GM23338 (cell line): ENCODE measurements around the gene TRABD. TPM values are rescaled to one million over a fixed set of nuclear protein-coding genes. Genes with fewer than 3 reads are reported as not detected.
"Not testable (repeated sequence)": the region's sequence is repeated elsewhere in the genome, so short reads cannot be mapped to it uniquely, and the experiment has no call there.

ENCODE experiments used
- ATAC-seq: fragments of 200-7000 bp; cut with Tn5 transposase; 3 replicates; pipeline ENCODE4 v1.9.1; 2020
- DNase-seq: peaks from one replicate; pipeline ENCODE4 v3.0.0-alpha.2; 2015; ENCODE audit warnings: low spot score
- H2AFZ ChIP-seq: fragments of 200-600 bp; sonication (generic); 2 replicates; pipeline ENCODE4 v1.8.0; 2016; ENCODE audit warnings: antibody characterized with exemption, mild to moderate bottlenecking, moderate library complexity
- H3F3A ChIP-seq: fragments of 200-600 bp; sonication (generic); replicated peaks from 2 replicates; pipeline ENCODE4 v1.8.0; 2017; ENCODE audit warnings: antibody characterized with exemption, mixed run types, low read depth
- H3K27ac ChIP-seq: fragments of 200-600 bp; sonication (generic); 2 replicates; pipeline ENCODE4 v1.6.1; 2016; ENCODE audit warnings: low read depth
- H3K27me3 ChIP-seq: fragments of 200-600 bp; sonication (generic); 2 replicates; pipeline ENCODE4 v1.8.0; 2016; ENCODE audit warnings: mild to moderate bottlenecking, mixed run types, moderate library complexity; ENCODE audit not compliant: insufficient read depth
- H3K36me3 ChIP-seq: fragments of 200-600 bp; sonication (generic); 2 replicates; pipeline ENCODE4 v1.8.0; 2016; ENCODE audit warnings: mild to moderate bottlenecking; ENCODE audit not compliant: insufficient read depth
- H3K4me1 ChIP-seq: fragments of 200-600 bp; sonication (generic); 2 replicates; pipeline ENCODE4 v1.8.0; 2016; ENCODE audit warnings: mild to moderate bottlenecking, moderate library complexity; ENCODE audit not compliant: insufficient read depth
- H3K4me2 ChIP-seq: fragments of 200-600 bp; sonication (generic); 2 replicates; pipeline ENCODE4 v1.7.1; 2017; ENCODE audit warnings: mixed run types
- H3K4me3 ChIP-seq: fragments of 200-600 bp; sonication (generic); 2 replicates; pipeline ENCODE4 v1.6.1; 2016; ENCODE audit warnings: mixed run types
- H3K79me2 ChIP-seq: fragments of 200-600 bp; sonication (generic); replicated peaks from 2 replicates; pipeline ENCODE4 v1.8.0; 2017; ENCODE audit warnings: mild to moderate bottlenecking; ENCODE audit not compliant: insufficient read depth
- H3K9me2 ChIP-seq: fragments of 200-600 bp; sonication (generic); 2 replicates; pipeline ENCODE4 v1.8.0; 2017; ENCODE audit not compliant: insufficient read depth
- H4K20me1 ChIP-seq: fragments of 200-600 bp; sonication (generic); replicated peaks from 2 replicates; pipeline ENCODE4 v1.8.0; 2017; ENCODE audit warnings: mild to moderate bottlenecking; ENCODE audit not compliant: insufficient read depth
- H3K27ac Mint-ChIP-seq: 2 replicates; pipeline ENCODE4 v1.8.0; 2020; ENCODE audit warnings: inconsistent platforms, mild to moderate bottlenecking, moderate library complexity, mixed read lengths
- H3K27me3 Mint-ChIP-seq: 3 replicates; pipeline ENCODE4 v1.8.0; 2022; ENCODE audit warnings: low read depth, mild to moderate bottlenecking, moderate library complexity, mixed read lengths, inconsistent platforms; ENCODE audit not compliant: insufficient read depth, poor library complexity
- H3K36me3 Mint-ChIP-seq: 3 replicates; pipeline ENCODE4 v1.8.0; 2021; ENCODE audit warnings: low read depth, mild to moderate bottlenecking, inconsistent platforms, moderate library complexity, mixed read lengths
- H3K4me1 Mint-ChIP-seq: 3 replicates; pipeline ENCODE4 v1.8.0; 2020; ENCODE audit warnings: mild to moderate bottlenecking, inconsistent platforms, mixed read lengths
- H3K4me3 Mint-ChIP-seq: 3 replicates; pipeline ENCODE4 v1.8.0; 2021; ENCODE audit warnings: moderate library complexity, mild to moderate bottlenecking, inconsistent platforms, mixed read lengths
- H3K9me3 Mint-ChIP-seq: 3 replicates; pipeline ENCODE4 v1.8.0; 2020; ENCODE audit warnings: moderate library complexity, mild to moderate bottlenecking, inconsistent platforms, mixed read lengths
- CREB1 ChIP-seq: fragments of 250-450 bp; sonication (Bioruptor Pico); IDR thresholded peaks from 2 replicates; pipeline ENCODE4 v1.5.0; 2020; ENCODE audit warnings: low read depth, mild to moderate bottlenecking, moderate library complexity
- CTCF ChIP-seq, 2 experiments: fragments of 200-600 bp in 1 of 2; sonication (generic) in 1 of 2; conservative IDR thresholded peaks; 2 replicates each; pipeline versions ENCODE4 v1.5.1 to v1.6.1; 2016 to 2017; ENCODE audit warnings: antibody characterized with exemption in 2 of 2, low read depth in 2 of 2, mild to moderate bottlenecking in 2 of 2, moderate library complexity in 1 of 2
- ETS1 ChIP-seq: IDR thresholded peaks from 2 replicates; pipeline ENCODE4 v1.6.1; 2016; ENCODE audit warnings: antibody characterized with exemption
- POLR2AphosphoS5 ChIP-seq: IDR thresholded peaks from 2 replicates; pipeline ENCODE4 v1.6.1; 2016; ENCODE audit warnings: antibody characterized with exemption, low read depth
- STAT1 ChIP-seq: IDR thresholded peaks from one replicate; pipeline ENCODE4 v1.6.1; 2016; ENCODE audit warnings: antibody characterized with exemption; ENCODE audit not compliant: unreplicated experiment
- ZNF114 ChIP-seq: fragments of 250-450 bp; sonication (Bioruptor Pico); IDR thresholded peaks from 2 replicates; pipeline ENCODE4 v1.5.0; 2020; ENCODE audit warnings: mild to moderate bottlenecking, moderate library complexity
- polyA plus RNA-seq: library from polyadenylated mRNA; unstranded; fragments of >200 nt; fragmentation: Nextera tagmentation; extraction: Ambion mirVana; gene quantifications from 2 replicates; pipeline ENCODE4 v1.2.1, GENCODE V29; 2016
- total RNA-seq: library from RNA; depleted of rRNA; stranded (reverse); fragments of >200 nt; shearing (Covaris generic); gene quantifications from 2 replicates; pipeline ENCODE4 v1.2.3, GENCODE V29; 2014

TRABD gene
- total and polyA plus RNA-seq, 2 experiments from 2014 or later = 44.1 to 66.1 TPM

DNA sequence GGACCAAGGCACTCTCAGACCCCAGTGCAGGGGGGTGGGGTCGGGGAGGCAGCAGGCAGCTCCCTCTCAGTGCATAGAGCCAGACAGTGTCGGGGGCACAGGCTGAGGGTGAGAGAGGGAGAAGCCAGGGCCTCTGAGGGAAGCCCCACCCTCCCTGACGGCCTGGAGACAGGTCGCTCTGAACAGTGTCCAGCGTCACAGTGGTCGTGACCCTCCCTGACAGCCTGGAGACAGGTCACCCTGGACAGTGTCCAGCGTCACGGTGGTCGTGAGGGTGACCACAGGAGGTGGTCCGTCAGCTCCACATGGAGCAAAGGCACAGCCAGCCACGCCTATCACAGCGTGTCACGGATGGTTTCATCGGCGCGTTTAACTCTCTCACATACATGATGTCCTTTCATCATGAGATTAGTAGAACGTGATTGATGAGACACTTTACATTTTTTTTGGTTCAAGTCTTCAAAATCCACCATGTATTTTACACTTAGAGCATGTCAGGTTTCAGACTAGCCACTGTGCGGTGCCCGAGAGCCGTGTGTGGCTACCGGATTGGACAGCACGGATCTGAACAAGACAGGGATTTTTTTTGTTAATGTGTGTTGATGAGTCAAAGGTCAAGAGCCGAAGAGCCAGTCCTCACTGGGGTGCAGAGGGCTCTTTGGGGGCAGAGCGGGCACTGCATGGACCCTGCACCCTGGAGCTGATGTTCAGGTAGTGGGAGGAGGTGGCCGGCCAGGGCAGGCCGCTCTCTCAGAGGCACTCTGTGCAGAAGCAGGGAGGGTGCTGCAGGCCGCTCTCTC lies 39.1 kb upstream of the TRABD start:
- no peak overlapping the region for H2AFZ ChIP-seq
- H3K4me3 Mint-ChIP-seq = peak overlapping the region; percentile 46

GRCh38 chr22:50147258-50148165 lies 38.2 kb upstream of the TRABD start:
- H3K27ac Mint-ChIP-seq, H3K27ac ChIP-seq, H3K4me2 ChIP-seq, H3K36me3 Mint-ChIP-seq, H3K36me3 ChIP-seq, H3K9me2 ChIP-seq, H3K79me2 ChIP-seq, H3F3A ChIP-seq, H2AFZ ChIP-seq, ATAC-seq, H3K4me1 Mint-ChIP-seq, H3K4me1 ChIP-seq, H4K20me1 ChIP-seq, DNase-seq, H3K4me3 Mint-ChIP-seq, H3K9me3 Mint-ChIP-seq, H3K4me3 ChIP-seq, H3K27me3 ChIP-seq: not testable (repeated sequence)
- H3K27me3 Mint-ChIP-seq = peaks cover 14% of the 10 kb centered on the region

More for the DNA sequence above, 39.1 kb upstream of the TRABD start:
- Histone ChIP-seq H3K4me2 (no peak overlapping the region), H3K36me3 (no peaks in the 10 kb centered on the region), H3K79me2 (no peaks in the 10 kb centered on the region), H3K27me3 (no peaks in the 10 kb centered on the region), H4K20me1 (no peaks in the 10 kb centered on the region), H3K4me1 (no peaks in the 10 kb centered on the region), H3K27ac (no peak overlapping the region), H3K4me3 (no peak overlapping the region), H3F3A (no peaks in the 10 kb centered on the region), H3K9me2 (no peaks in the 10 kb centered on the region)
- peaks cover 15% of the 10 kb centered on the region for H3K27me3 Mint-ChIP-seq
- no peak overlapping the region for H3K27ac Mint-ChIP-seq
- H3K36me3 Mint-ChIP-seq = no peaks in the 10 kb centered on the region
- peaks cover 6% of the 10 kb centered on the region for H3K4me1 Mint-ChIP-seq
- no peak for ATAC-seq
- peak in 1 of 2 experiments; percentile 28; a peak in 1 of 4 replicates for TF ChIP-seq CTCF (conservative IDR thresholded peaks at IDR 0.05; ENCODE audit: low read depth in 2 of 2)
- TF ChIP-seq CREB1 (CRISPR knock-in tag) = no peak
- no peak for DNase-seq
- no peaks in the 10 kb centered on the region for H3K9me3 Mint-ChIP-seq

DNA sequence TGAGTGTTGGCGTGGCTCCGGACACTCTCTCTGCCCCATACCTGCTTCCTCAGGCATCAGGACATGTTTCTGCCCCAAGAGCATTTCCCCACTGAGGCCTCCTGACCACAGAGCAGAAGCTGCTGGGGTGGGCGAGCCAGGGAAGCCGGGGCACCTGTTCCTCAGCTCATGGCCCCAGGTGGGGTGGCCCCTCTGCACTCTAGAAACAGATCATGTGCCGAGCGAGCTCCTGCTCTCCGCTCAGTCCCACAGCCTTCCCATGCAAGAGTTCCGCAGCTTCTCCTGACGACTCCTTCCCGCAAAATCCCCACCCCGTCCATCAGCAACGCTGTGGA lies 37.6 kb upstream of the TRABD start:
- H3K9me3 Mint-ChIP-seq = no peaks in the 10 kb centered on the region
- DNase-seq = no peak
- Histone ChIP-seq H3K4me2 (no peak overlapping the region), H3K27me3 (no peaks in the 10 kb centered on the region), H4K20me1 (no peaks in the 10 kb centered on the region), H2AFZ (no peak overlapping the region), H3K36me3 (no peaks in the 10 kb centered on the region), H3K4me3 (no peak overlapping the region), H3K4me1 (no peaks in the 10 kb centered on the region), H3K9me2 (no peaks in the 10 kb centered on the region), H3F3A (no peaks in the 10 kb centered on the region), H3K79me2 (no peaks in the 10 kb centered on the region), H3K27ac (no peak overlapping the region)
- ATAC-seq = no peak
- H3K4me1 Mint-ChIP-seq = peaks cover 3% of the 10 kb centered on the region
- H3K27me3 Mint-ChIP-seq = peaks cover 14% of the 10 kb centered on the region
- H3K4me3 Mint-ChIP-seq = no peak overlapping the region
- H3K27ac Mint-ChIP-seq = no peak overlapping the region
- H3K36me3 Mint-ChIP-seq = no peaks in the 10 kb centered on the region
- TF ChIP-seq ETS1 (no peak), CTCF (conservative IDR thresholded peaks at IDR 0.05; ENCODE audit: low read depth in 2 of 2) (no peak), ZNF114 (CRISPR knock-in tag) (no peak), STAT1 (no peak), POLR2AphosphoS5 (no peak)
